Measurements from ENCODE around the gene GPR63. TPM values are rescaled to one million over a fixed set of nuclear protein-coding genes. Genes with fewer than 3 reads are reported as not detected.

Gene GPR63
- total and polyA plus RNA-seq, 9 of the 15 experiments (the other 6 are each of a cell fraction or from before 2014, with no cell fraction given): 1.6 to 5.1 (median 3.7) TPM

DNA sequence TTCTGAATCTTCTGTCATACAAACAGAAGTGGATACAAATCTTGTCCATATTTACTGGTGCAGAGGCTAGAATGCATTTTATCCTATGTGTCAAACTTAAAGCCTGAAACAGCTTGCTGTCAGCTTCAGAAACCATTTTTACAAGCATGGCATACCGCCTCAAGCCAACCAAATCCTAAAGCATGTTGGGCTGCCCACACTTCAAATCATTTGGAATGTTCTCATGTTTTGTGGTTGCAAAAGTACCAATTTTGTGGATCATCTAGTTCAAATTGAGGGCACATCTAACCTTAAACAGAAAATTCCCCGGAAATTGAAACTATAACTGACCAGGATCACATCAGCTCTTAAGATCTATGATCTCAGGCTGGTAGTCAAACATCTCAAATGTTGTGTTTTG lies 3.2 kb downstream of the GPR63 start:
- H3K4me2 ChIP-seq (ENCODE audit: insufficient read depth, low read length): no peak overlapping the region
- H3K36me3 ChIP-seq (ENCODE audit: control insufficient read depth, insufficient read depth, low read length): peaks cover 28% of the 10 kb centered on the region
- BruUV-seq (replicated peaks): no TSS peak
- ATAC-seq (no peak), FAIRE-seq (no peak), DNase-seq (ENCODE audit: extremely low read depth in 1 of 4, low spot score in 3 of 4) (no peak)
- in situ Hi-C loops (cut with MboI): no loop called here
- intact Hi-C loops (cut with micrococcal nuclease): no loop called here
- H3K9me1 ChIP-seq (ENCODE audit: control insufficient read depth, insufficient read depth, low read length): no peaks in the 10 kb centered on the region
- POLR2A ChIA-PET: no interaction called here
- H3K4me1 ChIP-seq (replicated peaks in 1 of 2; ENCODE audit: control insufficient read depth in 2 of 2, insufficient read depth in 2 of 2, low read length in 2 of 2): peaks cover 4 to 7% of the 10 kb centered on the region in 2 experiments; a peak in 4 of 5 replicates
- CTCF ChIA-PET (ENCODE audit: low intra/inter-chr PET ratio): no interaction called here
- H3K4me3 ChIP-seq: no peak overlapping the region
- H4K20me1 ChIP-seq (replicated peaks; ENCODE audit: control insufficient read depth, insufficient read depth, low read length): no peaks in the 10 kb centered on the region
- H3K79me2 ChIP-seq (ENCODE audit: control insufficient read depth, insufficient read depth, low read length): peaks cover 37% of the 10 kb centered on the region
- no peak overlapping the region for H3K9ac ChIP-seq (ENCODE audit: insufficient read depth in 1 of 2, low read depth in 2 of 2, low read length in 2 of 2)
- WGBS (ENCODE audit: insufficient coverage, low coverage, missing lambda C conversion rate): 75% methylated on average over 2 of the region's 2 CpGs
- peaks cover 0 to 9% of the 10 kb centered on the region in 2 experiments; a peak in 2 of 5 replicates for H3K27me3 ChIP-seq (ENCODE audit: control insufficient read depth in 2 of 2, insufficient read depth in 2 of 2, low read length in 2 of 2)
- no peak overlapping the region for H3K27ac ChIP-seq (ENCODE audit: extremely low read depth, low read depth, low read length)
- H3K9me3 ChIP-seq (replicated peaks; ENCODE audit: control insufficient read depth, insufficient read depth, low read depth, low read length): no peaks in the 10 kb centered on the region
- no peak overlapping the region for H2AFZ ChIP-seq (ENCODE audit: low read depth, low read length)
- TF ChIP-seq BRD4 (IDR thresholded peaks at IDR 0.05) (no peak), RUNX1 (IDR thresholded peaks at IDR 0.05; ENCODE audit: low read depth) (no peak), RBM25 (IDR thresholded peaks at IDR 0.05; ENCODE audit: low read depth, low read length, severe bottlenecking) (no peak), NCOA6 (IDR thresholded peaks at IDR 0.05) (no peak), MEF2D (tag; conservative IDR thresholded peaks at IDR 0.05; ENCODE audit: low read depth) (no peak)
- TF ChIP-seq, protein P1, sequence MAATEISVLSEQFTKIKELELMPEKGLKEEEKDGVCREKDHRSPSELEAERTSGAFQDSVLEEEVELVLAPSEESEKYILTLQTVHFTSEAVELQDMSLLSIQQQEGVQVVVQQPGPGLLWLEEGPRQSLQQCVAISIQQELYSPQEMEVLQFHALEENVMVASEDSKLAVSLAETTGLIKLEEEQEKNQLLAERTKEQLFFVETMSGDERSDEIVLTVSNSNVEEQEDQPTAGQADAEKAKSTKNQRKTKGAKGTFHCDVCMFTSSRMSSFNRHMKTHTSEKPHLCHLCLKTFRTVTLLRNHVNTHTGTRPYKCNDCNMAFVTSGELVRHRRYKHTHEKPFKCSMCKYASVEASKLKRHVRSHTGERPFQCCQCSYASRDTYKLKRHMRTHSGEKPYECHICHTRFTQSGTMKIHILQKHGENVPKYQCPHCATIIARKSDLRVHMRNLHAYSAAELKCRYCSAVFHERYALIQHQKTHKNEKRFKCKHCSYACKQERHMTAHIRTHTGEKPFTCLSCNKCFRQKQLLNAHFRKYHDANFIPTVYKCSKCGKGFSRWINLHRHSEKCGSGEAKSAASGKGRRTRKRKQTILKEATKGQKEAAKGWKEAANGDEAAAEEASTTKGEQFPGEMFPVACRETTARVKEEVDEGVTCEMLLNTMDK (IDR thresholded peaks at IDR 0.05; ENCODE audit: borderline replicate concordance, insufficient read depth, low read depth, low read length, poor library complexity, severe bottlenecking): no peak
- TF ChIP-seq, protein P2, sequence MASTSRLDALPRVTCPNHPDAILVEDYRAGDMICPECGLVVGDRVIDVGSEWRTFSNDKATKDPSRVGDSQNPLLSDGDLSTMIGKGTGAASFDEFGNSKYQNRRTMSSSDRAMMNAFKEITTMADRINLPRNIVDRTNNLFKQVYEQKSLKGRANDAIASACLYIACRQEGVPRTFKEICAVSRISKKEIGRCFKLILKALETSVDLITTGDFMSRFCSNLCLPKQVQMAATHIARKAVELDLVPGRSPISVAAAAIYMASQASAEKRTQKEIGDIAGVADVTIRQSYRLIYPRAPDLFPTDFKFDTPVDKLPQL (IDR thresholded peaks at IDR 0.05; ENCODE audit: extremely low read depth, insufficient read length): no peak
- TF ChIP-seq, protein P3, sequence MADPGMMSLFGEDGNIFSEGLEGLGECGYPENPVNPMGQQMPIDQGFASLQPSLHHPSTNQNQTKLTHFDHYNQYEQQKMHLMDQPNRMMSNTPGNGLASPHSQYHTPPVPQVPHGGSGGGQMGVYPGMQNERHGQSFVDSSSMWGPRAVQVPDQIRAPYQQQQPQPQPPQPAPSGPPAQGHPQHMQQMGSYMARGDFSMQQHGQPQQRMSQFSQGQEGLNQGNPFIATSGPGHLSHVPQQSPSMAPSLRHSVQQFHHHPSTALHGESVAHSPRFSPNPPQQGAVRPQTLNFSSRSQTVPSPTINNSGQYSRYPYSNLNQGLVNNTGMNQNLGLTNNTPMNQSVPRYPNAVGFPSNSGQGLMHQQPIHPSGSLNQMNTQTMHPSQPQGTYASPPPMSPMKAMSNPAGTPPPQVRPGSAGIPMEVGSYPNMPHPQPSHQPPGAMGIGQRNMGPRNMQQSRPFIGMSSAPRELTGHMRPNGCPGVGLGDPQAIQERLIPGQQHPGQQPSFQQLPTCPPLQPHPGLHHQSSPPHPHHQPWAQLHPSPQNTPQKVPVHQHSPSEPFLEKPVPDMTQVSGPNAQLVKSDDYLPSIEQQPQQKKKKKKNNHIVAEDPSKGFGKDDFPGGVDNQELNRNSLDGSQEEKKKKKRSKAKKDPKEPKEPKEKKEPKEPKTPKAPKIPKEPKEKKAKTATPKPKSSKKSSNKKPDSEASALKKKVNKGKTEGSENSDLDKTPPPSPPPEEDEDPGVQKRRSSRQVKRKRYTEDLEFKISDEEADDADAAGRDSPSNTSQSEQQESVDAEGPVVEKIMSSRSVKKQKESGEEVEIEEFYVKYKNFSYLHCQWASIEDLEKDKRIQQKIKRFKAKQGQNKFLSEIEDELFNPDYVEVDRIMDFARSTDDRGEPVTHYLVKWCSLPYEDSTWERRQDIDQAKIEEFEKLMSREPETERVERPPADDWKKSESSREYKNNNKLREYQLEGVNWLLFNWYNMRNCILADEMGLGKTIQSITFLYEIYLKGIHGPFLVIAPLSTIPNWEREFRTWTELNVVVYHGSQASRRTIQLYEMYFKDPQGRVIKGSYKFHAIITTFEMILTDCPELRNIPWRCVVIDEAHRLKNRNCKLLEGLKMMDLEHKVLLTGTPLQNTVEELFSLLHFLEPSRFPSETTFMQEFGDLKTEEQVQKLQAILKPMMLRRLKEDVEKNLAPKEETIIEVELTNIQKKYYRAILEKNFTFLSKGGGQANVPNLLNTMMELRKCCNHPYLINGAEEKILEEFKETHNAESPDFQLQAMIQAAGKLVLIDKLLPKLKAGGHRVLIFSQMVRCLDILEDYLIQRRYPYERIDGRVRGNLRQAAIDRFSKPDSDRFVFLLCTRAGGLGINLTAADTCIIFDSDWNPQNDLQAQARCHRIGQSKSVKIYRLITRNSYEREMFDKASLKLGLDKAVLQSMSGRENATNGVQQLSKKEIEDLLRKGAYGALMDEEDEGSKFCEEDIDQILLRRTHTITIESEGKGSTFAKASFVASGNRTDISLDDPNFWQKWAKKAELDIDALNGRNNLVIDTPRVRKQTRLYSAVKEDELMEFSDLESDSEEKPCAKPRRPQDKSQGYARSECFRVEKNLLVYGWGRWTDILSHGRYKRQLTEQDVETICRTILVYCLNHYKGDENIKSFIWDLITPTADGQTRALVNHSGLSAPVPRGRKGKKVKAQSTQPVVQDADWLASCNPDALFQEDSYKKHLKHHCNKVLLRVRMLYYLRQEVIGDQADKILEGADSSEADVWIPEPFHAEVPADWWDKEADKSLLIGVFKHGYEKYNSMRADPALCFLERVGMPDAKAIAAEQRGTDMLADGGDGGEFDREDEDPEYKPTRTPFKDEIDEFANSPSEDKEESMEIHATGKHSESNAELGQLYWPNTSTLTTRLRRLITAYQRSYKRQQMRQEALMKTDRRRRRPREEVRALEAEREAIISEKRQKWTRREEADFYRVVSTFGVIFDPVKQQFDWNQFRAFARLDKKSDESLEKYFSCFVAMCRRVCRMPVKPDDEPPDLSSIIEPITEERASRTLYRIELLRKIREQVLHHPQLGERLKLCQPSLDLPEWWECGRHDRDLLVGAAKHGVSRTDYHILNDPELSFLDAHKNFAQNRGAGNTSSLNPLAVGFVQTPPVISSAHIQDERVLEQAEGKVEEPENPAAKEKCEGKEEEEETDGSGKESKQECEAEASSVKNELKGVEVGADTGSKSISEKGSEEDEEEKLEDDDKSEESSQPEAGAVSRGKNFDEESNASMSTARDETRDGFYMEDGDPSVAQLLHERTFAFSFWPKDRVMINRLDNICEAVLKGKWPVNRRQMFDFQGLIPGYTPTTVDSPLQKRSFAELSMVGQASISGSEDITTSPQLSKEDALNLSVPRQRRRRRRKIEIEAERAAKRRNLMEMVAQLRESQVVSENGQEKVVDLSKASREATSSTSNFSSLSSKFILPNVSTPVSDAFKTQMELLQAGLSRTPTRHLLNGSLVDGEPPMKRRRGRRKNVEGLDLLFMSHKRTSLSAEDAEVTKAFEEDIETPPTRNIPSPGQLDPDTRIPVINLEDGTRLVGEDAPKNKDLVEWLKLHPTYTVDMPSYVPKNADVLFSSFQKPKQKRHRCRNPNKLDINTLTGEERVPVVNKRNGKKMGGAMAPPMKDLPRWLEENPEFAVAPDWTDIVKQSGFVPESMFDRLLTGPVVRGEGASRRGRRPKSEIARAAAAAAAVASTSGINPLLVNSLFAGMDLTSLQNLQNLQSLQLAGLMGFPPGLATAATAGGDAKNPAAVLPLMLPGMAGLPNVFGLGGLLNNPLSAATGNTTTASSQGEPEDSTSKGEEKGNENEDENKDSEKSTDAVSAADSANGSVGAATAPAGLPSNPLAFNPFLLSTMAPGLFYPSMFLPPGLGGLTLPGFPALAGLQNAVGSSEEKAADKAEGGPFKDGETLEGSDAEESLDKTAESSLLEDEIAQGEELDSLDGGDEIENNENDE (IDR thresholded peaks at IDR 0.05; ENCODE audit: low read depth, low read length): no peak

Measured in K562 (cell line).